ENCODE results near the gene CYS1.
"Not testable (repeated sequence)": the region's sequence is repeated elsewhere in the genome, so short reads cannot be mapped to it uniquely, and the experiment has no call there.

CYS1 gene

GRCh38 chr2:10017313-10017941 lies 62.8 kb downstream of the CYS1 start:
- H3K4me3 ChIP-seq (ENCODE audit: low read depth, low read length) = no peak overlapping the region
- DNase-seq (ENCODE audit: low read depth) = no peak

GRCh38 chr2:10016802-10017258 lies 63.4 kb downstream of the CYS1 start:
- H3K4me3 ChIP-seq (ENCODE audit: low read depth, low read length) = no peak overlapping the region
- DNase-seq (ENCODE audit: low read depth) = no peak

GRCh38 chr2:10016001-10016801 lies 64.0 kb downstream of the CYS1 start:
- no peak overlapping the region for H3K4me3 ChIP-seq (ENCODE audit: low read depth, low read length)
- no peak for DNase-seq (ENCODE audit: low read depth)

GRCh38 chr2:10015376-10015989 lies 64.7 kb downstream of the CYS1 start:
- DNase-seq (ENCODE audit: low read depth); H3K4me3 ChIP-seq (ENCODE audit: low read depth, low read length): not testable (repeated sequence)

GRCh38 chr2:10014418-10015190 lies 65.6 kb downstream of the CYS1 start:
- no peak overlapping the region for H3K4me3 ChIP-seq (ENCODE audit: low read depth, low read length)
- no peak for DNase-seq (ENCODE audit: low read depth)

GRCh38 chr2:10013651-10014417 lies 66.4 kb downstream of the CYS1 start:
- not testable (repeated sequence) for H3K4me3 ChIP-seq (ENCODE audit: low read depth, low read length); DNase-seq (ENCODE audit: low read depth)

- H3K4me3 ChIP-seq (ENCODE audit: low read depth, low read length) = no peak overlapping the region
- DNase-seq (ENCODE audit: low read depth) = no peak
These were observed 67.2 kb downstream of the CYS1 start for GRCh38 chr2:10012963-10013461.

- H3K4me3 ChIP-seq (ENCODE audit: low read depth, low read length) = not testable (repeated sequence)
These were observed 67.7 kb downstream of the CYS1 start for GRCh38 chr2:10012366-10012962.

GRCh38 chr2:10011606-10012325 lies 68.4 kb downstream of the CYS1 start:
- not testable (repeated sequence) for H3K4me3 ChIP-seq (ENCODE audit: low read depth, low read length); DNase-seq (ENCODE audit: low read depth)

More at GRCh38 chr2:10012366-10012962, 67.7 kb downstream of the CYS1 start:
- not testable (repeated sequence) for DNase-seq (ENCODE audit: low read depth)

- not testable (repeated sequence) for DNase-seq (ENCODE audit: low read depth); H3K4me3 ChIP-seq (ENCODE audit: low read depth, low read length)
These were observed 69.2 kb downstream of the CYS1 start for GRCh38 chr2:10010861-10011605.

GRCh38 chr2:10009811-10010781 lies 70.1 kb downstream of the CYS1 start:
- H3K4me3 ChIP-seq (ENCODE audit: low read depth, low read length) = no peak overlapping the region
- DNase-seq (ENCODE audit: low read depth) = no peak

- H3K4me3 ChIP-seq (ENCODE audit: low read depth, low read length) = no peak overlapping the region
- DNase-seq (ENCODE audit: low read depth) = no peak
These were observed 70.9 kb downstream of the CYS1 start for GRCh38 chr2:10009271-10009810.

GRCh38 chr2:10008809-10009176 lies 71.4 kb downstream of the CYS1 start:
- no peak for DNase-seq (ENCODE audit: low read depth)
- H3K4me3 ChIP-seq (ENCODE audit: low read depth, low read length) = no peak overlapping the region

GRCh38 chr2:10007921-10008808 lies 72.0 kb downstream of the CYS1 start:
- H3K4me3 ChIP-seq (ENCODE audit: low read depth, low read length) = no peak overlapping the region
- no peak for DNase-seq (ENCODE audit: low read depth)

- H3K4me3 ChIP-seq (ENCODE audit: low read depth, low read length) = no peak overlapping the region
- DNase-seq (ENCODE audit: low read depth) = no peak
These were observed 72.8 kb downstream of the CYS1 start for GRCh38 chr2:10007435-10007834.
